Vagina (tissue), 2 donors: ENCODE measurements around the gene AMHR2. TPM values are rescaled to one million over a fixed set of nuclear protein-coding genes. Genes with fewer than 3 reads are reported as not detected.

ENCODE experiments used
- DNase-seq, 2 donors: peaks; one replicate each; pipeline ENCODE4 v3.0.0-alpha.2; 2017; ENCODE audit errors: extremely low spot score in 2 of 2
- H3K27ac ChIP-seq: fragments of 200-600 bp; sonication (generic); one replicate; pipeline ENCODE4 v1.5.1; 2019
- H3K27me3 ChIP-seq: fragments of 200-600 bp; sonication (generic); one replicate; pipeline ENCODE4 v1.5.1; 2019
- H3K36me3 ChIP-seq, 2 donors: fragments of 200-600 bp; sonication (generic); one replicate each; pipeline ENCODE4 v1.5.1; 2017 to 2019
- H3K4me1 ChIP-seq: fragments of 200-600 bp; sonication (generic); one replicate; pipeline ENCODE4 v1.5.1; 2019
- H3K4me3 ChIP-seq, 2 donors: fragments of 200-600 bp; sonication (generic); 1 replicate in 1 of 2; 2 replicates in 1 of 2; pipeline ENCODE4 v1.5.1; 2016 to 2019
- H3K9me3 ChIP-seq: fragments of 200-600 bp; sonication (generic); one replicate; pipeline ENCODE4 v1.5.1; 2019
- CTCF ChIP-seq, 3 experiments: fragments of 450-650 bp in 2 of 3; fragments of 200-600 bp in 1 of 3; sonication (generic) in 1 of 3; IDR thresholded peaks; one replicate each; pipeline ENCODE4 v1.5.1; 2017 to 2019; ENCODE audit warnings: antibody characterized with exemption in 3 of 3, mild to moderate bottlenecking in 2 of 3, moderate library complexity in 2 of 3
- POLR2A ChIP-seq, 2 donors: fragments of 450-650 bp; IDR thresholded peaks; one replicate each; pipeline ENCODE4 v1.6.1; 2017; ENCODE audit warnings: antibody characterized with exemption in 2 of 2, mild to moderate bottlenecking in 2 of 2, moderate library complexity in 2 of 2
- POLR2AphosphoS5 ChIP-seq, 2 donors: sonication (generic); formaldehyde crosslinking; IDR thresholded peaks; one replicate each; pipeline ENCODE4 v1.9.0; 2017; ENCODE audit warnings: antibody characterized with exemption in 2 of 2, mild to moderate bottlenecking in 2 of 2, low read depth in 1 of 2; ENCODE audit not compliant: insufficient read depth in 1 of 2
- intact Hi-C: fragments of 100-400 bp; cut with DNase I; formaldehyde crosslinking; loops from one replicate; pipeline ENCODE4 v1.15.1; 2023
- total RNA-seq: library from RNA; depleted of rRNA; stranded (reverse); fragments of >200 nt; gene quantifications from one replicate; pipeline ENCODE4 v1.2.3, GENCODE V29; 2016

The AMHR2 gene
- total RNA-seq, 1 donor from 2014 or later, result 1.2 TPM

- peaks cover 4 to 100% of the 10 kb centered on the region in 2 donors for H3K36me3 ChIP-seq
These were observed 41.2 kb downstream of the AMHR2 start for GRCh38 chr12:53464685-53465418.

GRCh38 chr12:53465679-53466078, 42.0 kb downstream of the AMHR2 start:
- H3K27me3 ChIP-seq, result no peaks in the 10 kb centered on the region
- intact Hi-C loops, result no loop called here
- H3K9me3 ChIP-seq, result no peaks in the 10 kb centered on the region
- no peak for TF ChIP-seq CTCF (IDR thresholded peaks at IDR 0.05)
- no peak for TF ChIP-seq POLR2A (IDR thresholded peaks at IDR 0.05)
- no peak for TF ChIP-seq POLR2AphosphoS5 (IDR thresholded peaks at IDR 0.05; ENCODE audit: insufficient read depth in 1 of 2, low read depth in 1 of 2)
- no peak for DNase-seq
- no peak overlapping the region for H3K4me3 ChIP-seq
- H3K36me3 ChIP-seq, result peaks cover 4 to 100% of the 10 kb centered on the region in 2 donors
- no peak overlapping the region for H3K27ac ChIP-seq
- peaks cover 12% of the 10 kb centered on the region for H3K4me1 ChIP-seq

More at GRCh38 chr12:53464685-53465418, 41.2 kb downstream of the AMHR2 start:
- no peak overlapping the region for H3K4me3 ChIP-seq
- no peak for TF ChIP-seq CTCF (IDR thresholded peaks at IDR 0.05)
- TF ChIP-seq POLR2AphosphoS5 (IDR thresholded peaks at IDR 0.05; ENCODE audit: insufficient read depth in 1 of 2, low read depth in 1 of 2), result no peak
- TF ChIP-seq POLR2A (IDR thresholded peaks at IDR 0.05), result no peak
- no peaks in the 10 kb centered on the region for H3K27me3 ChIP-seq
- no peak overlapping the region for H3K27ac ChIP-seq
- no peak for DNase-seq
- no peaks in the 10 kb centered on the region for H3K9me3 ChIP-seq
- intact Hi-C loops, result no loop called here
- peaks cover 12% of the 10 kb centered on the region for H3K4me1 ChIP-seq

- Histone ChIP-seq H3K9me3 (no peaks in the 10 kb centered on the region), H3K4me3 (no peak overlapping the region), H3K4me1 (peaks cover 12% of the 10 kb centered on the region), H3K36me3 (peaks cover 4 to 100% of the 10 kb centered on the region in 2 donors), H3K27me3 (no peaks in the 10 kb centered on the region), H3K27ac (no peak overlapping the region)
- TF ChIP-seq CTCF (IDR thresholded peaks at IDR 0.05), result no peak
- no peak for TF ChIP-seq POLR2A (IDR thresholded peaks at IDR 0.05)
- no peak for TF ChIP-seq POLR2AphosphoS5 (IDR thresholded peaks at IDR 0.05; ENCODE audit: insufficient read depth in 1 of 2, low read depth in 1 of 2)
- DNase-seq, result no peak
- intact Hi-C loops, result no loop called here
These were observed 43.0 kb downstream of the AMHR2 start for GRCh38 chr12:53466640-53467039.

- DNase-seq, result no peak
- no peaks in the 10 kb centered on the region for H3K9me3 ChIP-seq
- peaks cover 4 to 100% of the 10 kb centered on the region in 2 donors for H3K36me3 ChIP-seq
- no peaks in the 10 kb centered on the region for H3K27me3 ChIP-seq
- intact Hi-C loops, result no loop called here
- H3K4me1 ChIP-seq, result peaks cover 12% of the 10 kb centered on the region
- no peak overlapping the region for H3K4me3 ChIP-seq
- no peak overlapping the region for H3K27ac ChIP-seq
- TF ChIP-seq POLR2A (IDR thresholded peaks at IDR 0.05) (no peak), POLR2AphosphoS5 (IDR thresholded peaks at IDR 0.05; ENCODE audit: insufficient read depth in 1 of 2, low read depth in 1 of 2) (no peak), CTCF (IDR thresholded peaks at IDR 0.05) (no peak)
These were observed 43.4 kb downstream of the AMHR2 start for GRCh38 chr12:53467082-53467481.

- Histone ChIP-seq H3K27me3 (no peaks in the 10 kb centered on the region), H3K36me3 (peaks cover 4 to 96% of the 10 kb centered on the region in 2 donors), H3K9me3 (no peaks in the 10 kb centered on the region), H3K4me1 (peaks cover 9% of the 10 kb centered on the region), H3K4me3 (no peak overlapping the region), H3K27ac (no peak overlapping the region)
- DNase-seq, result no peak
- intact Hi-C loops, result no loop called here
- TF ChIP-seq POLR2A (IDR thresholded peaks at IDR 0.05) (no peak), POLR2AphosphoS5 (IDR thresholded peaks at IDR 0.05; ENCODE audit: insufficient read depth in 1 of 2, low read depth in 1 of 2) (no peak), CTCF (IDR thresholded peaks at IDR 0.05) (no peak)
These were observed 44.2 kb downstream of the AMHR2 start for GRCh38 chr12:53467880-53468279.
